HG02588 (cell line): ENCODE measurements around the gene RIPOR3.
"Not testable (repeated sequence)": the region's sequence is repeated elsewhere in the genome, so short reads cannot be mapped to it uniquely, and the experiment has no call there.

ENCODE experiments used
- ATAC-seq: cut with Tn5 transposase; IDR thresholded peaks from one replicate; pipeline ENCODE4 v1.9.1; 2021; ENCODE audit warnings: mild to moderate bottlenecking, moderate library complexity; ENCODE audit not compliant: unreplicated experiment

RIPOR3 gene

DNA sequence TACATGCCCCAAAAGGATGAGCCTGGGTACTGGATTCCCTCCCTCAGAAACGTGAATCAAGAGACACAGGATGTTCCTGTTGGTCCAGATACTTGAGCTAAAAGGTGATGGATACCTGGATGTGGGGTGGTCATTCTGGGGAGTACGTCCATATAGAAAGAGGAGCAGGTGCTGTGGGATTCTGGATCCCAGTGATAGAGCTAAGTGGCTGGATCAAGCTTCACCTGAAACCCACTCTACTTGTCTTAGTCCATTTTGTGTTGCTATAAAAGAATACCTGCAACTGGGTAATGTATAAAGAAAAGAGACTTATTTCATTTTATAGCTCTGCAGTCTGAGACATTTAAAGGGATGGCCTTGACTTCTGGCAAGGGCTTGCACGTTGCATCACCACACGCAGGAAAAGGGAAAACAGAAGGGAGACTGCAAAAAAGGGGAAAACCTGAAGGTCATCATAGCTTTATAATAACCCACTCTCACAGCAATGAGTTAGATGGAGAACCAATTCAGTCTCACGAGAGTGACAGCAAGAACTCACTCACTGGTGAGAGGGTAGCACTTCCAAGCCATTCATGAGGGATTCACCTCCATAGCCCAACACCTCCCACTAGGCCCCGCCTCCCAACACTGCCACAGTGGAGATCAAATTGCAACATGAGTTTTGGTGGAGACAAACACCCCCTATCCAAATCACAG, 31.2 kb downstream of the RIPOR3 start:
- no peak for ATAC-seq

DNA sequence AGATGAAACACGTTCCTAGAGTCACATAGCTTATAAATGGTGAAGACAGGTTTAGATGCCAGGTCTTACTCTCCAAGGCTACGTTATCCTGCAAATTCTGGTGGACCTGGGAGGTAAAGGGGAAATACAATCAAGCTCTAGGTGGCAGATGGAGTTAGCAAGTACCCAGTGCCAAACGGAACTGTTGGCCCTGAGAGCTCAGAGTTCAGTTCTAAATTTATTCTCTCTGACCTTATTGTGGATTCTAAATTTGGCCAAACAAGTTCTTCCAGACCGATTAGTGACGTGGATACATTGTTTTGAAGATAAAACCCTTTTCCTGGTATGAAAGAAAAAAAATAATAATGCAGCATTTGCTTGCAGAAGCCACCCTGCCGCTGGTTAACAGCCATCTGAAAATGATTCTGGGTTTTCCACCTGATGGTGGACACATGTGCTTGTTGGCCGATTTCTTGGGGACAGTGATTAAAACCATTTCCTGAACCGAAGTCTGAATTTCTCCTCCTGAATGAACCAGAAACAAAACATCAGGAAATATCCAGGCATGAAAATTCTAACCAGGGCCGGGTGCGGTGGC, 32.5 kb downstream of the RIPOR3 start:
- ATAC-seq = no peak

DNA sequence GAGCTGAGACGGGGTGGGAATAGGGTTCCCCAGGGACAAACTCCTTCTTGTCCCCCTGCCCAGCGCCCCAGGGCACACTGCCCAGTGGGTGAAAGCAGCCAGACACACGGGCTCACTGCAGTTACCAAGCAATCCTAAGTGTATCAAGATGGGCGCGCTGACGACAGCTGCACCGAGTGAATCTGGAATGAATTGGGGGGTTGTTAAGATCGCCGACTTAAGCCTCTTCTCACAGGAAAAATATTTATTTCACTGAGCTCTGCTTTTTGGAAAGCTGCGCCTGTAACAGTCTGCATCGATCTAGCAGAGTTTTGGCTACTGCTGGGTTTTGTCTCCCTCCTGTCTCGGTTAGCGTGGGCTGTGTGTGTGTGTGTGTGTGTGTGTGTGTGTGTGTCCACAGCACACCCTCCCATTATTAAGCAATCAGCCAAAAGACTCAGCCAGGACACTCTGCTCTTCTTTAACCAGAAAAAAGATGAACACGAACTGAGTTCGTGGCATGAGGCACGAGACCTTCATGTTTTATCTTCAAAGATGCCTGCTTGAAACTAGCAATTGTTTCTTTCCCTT, 35.9 kb downstream of the RIPOR3 start:
- ATAC-seq = no peak

DNA sequence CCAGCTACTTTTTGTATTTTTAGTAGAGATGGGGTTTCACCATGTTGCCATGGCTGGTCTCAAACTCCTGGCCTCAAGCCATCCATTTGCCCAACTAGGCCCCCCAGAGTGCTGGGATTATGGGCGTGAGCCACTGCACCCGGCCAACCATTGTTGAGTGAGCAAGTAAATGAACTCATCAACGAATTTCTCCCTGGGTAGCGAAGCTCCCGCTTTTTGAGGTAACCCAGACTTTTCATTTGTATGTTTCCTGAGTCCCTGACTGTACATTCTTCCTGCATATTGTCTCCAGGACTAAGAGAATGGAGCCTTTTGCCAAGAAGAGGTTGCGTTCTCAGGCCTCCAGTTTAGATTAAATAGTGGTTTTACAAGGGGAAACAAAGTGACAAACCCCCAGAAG, 36.4 kb downstream of the RIPOR3 start:
- ATAC-seq = no peak

DNA sequence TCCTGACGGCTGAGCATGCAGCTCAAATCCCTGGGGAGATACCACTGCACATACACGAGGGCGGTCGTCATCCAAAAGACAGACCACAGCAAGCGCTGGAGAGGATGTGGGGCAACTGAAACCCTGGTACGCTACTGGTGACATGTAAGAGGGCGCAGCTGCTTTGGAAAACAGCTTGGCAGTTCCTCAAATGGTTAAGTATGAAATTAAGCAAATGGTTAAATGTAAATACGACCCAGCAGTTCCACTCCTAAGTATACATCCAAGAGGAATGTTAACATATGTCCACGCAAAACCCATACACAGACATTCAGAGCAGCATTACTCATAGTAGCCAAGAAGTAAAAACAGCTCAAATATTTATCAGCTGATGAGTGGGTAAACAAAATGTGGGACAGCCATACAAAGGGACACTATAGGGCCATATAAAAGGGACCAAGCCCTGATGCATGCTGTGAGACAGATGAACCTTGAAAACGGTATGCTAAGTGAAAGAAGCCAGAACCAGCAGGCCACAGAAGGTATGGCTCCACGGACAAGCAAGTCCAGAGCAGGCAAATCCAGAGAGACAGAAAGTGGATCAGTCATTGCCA, 38.5 kb downstream of the RIPOR3 start:
- no peak for ATAC-seq

DNA sequence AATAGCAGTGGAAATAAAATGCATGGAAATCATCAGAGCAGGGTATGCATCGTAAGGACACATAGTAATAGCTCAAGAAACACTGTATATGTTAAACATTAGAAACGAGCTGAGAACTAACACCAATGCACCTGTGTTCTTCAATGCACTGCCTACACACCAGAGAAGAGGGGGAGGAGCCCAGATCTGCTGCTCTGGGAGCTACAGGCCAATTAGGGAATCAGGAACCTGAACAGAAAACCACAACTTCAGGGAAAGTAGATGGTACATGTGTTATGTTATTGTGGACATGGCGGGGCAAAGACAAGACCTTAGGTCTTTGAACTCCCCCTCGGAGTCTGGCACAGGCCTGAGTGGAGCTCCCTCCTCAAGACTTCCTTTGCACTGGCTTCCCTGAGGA, 39.7 kb downstream of the RIPOR3 start:
- no peak for ATAC-seq

DNA sequence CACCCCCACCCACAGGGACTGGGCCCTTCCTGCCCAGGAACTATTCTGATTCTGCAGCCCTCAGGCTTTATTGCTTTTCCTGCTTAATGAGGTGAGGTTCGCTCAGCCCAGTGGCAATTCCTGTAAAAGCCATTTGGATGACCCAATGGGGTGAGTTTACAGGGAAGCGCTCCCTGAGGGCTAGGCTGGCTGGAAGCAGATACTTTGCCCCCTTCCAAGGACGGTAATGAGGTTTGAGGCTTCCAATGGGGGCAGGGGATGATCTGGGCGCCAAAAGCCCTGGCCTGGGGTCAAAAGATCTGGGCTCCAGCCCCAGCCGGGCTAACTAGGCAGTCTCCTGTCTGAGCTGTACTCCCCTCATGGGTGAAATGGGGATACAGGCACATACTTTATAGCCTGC, 41.8 kb downstream of the RIPOR3 start:
- no peak for ATAC-seq

DNA sequence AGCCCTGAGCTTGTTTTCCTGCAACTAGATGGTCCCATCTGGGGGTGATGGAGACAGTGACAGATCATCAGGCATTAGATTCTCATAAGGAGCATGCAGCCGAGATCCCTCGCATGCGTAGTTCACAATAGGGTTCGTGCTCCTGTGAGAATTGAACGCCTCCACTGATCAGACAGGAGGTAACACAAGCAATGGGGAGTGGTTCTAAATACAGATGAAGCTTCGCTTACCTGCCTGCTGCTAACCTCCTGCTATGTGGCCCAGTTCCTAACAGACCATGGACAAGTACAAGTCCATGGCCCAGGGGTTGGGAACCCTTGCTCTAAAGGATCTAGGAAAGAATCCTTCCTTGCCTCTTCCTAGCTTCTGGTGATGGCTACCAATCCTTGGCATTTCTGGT, 42.7 kb downstream of the RIPOR3 start:
- ATAC-seq = no peak

DNA sequence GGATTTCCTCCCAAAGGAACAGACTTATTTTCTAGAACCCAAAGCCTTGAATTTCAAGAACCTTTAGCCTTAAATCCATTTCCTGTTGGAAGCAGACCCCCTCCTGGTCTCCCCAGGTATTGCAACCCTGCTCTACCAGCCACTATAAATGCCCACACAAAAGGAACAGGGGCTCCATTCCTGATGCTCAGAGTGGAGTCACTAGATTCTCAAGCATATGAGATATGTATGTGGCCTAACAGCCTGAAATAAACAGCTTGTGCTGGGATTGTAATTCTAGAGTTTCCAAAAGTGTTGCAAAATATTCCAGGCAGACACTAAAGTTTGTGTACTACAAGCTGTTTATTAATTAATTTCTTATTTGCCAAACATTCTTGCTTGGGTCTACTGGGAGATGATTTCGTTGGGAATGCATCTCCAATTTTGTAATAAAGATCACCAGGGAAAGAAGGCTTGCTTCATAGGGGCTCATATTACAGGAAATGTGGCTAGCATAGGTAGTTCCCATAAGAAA, 44.8 kb downstream of the RIPOR3 start:
- no peak for ATAC-seq

DNA sequence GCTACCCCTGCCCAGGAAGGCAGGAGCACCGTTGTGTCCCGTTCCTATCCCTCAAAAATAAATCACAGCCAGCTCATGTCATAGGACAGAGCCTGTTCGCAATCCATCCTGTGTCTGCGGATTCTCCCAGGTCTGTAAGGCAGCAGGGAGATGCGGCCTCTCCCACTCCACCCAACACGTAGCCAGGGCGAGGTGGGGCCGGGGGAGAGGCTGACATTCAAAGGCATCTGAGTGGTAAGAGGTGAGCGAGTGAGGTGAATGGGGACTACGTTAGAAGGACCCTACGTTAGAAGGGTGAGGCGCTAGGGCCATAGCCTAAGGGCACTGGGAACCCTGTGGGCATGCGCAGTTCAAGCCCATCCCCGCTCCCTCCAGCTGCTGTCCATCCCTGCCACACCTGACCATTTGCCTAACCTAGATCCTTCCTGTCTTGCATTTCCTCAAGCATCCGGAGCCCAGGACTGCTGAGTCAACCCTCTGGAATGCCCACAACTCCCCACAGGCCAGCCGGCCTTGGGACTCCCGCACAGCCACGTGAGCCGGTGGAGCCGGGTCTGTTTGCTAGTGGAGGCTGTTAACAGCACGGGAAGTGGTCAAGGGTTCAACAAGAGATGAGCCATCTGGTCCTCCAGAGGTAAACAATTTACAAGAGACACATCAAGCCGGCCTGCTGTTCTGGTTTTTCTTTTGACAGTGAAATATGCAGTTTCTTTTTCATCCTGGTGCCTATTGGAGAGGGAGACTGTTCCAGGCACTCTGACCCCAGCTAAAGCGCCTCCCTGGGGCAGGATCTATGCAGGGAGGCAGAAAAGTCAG, 45.9 kb downstream of the RIPOR3 start:
- no peak for ATAC-seq

DNA sequence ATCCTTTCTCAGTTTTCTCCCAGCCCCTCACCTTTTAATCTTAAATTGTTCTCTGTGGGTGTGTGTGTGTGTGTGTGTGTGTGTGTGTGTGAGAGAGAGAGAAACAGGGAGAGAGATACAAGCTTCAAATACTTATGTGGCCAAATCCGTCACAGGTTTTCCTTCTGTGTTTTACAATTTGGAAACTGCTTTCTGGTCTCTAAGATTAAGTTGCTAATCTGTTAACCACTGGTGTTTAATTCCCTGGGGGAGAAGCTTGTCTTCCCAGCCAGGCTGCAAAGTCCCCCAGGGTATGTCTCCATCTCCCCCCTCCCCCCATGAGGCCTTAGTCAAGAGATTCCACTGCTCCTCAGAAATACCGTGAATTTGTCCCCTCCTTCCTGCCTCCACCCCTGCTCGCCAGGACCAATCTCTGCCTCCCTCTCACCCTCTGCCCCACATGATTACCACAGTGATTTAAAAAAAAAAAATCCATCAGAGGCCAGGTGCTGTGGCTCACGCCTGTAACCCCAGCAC, 49.0 kb downstream of the RIPOR3 start:
- no peak for ATAC-seq

DNA sequence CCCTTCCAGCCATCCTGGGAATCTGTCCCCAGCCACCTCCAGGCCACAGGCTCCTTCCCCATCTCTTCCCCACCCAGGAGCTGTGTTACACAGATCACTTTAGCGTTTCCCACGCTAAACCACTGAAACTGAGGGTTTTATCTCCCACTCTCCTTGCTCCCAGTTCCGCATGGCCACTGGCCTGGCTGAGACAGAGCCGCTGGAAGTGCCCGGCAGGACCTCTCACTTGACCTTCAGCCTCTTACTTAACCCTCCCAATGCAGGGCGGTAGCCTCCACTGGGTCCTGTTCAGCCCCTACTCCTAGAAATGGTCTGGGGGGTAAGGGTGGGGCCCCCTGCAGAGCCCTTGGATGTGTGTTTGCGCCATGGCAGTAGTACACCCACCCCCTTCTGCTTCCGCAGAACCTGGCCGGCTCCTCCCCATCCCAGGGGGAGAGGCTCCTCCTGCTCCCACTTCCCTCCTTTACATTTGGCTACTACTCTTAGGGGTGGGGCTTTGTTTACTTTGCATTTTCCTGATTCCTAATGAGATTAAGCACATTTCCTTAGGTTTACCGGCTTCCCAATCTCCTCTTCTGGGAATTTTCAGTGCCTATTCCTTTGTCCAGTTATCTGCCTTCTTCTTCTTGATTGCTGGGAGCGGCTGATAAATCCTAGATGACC, 49.6 kb downstream of the RIPOR3 start:
- not testable (repeated sequence) for ATAC-seq

DNA sequence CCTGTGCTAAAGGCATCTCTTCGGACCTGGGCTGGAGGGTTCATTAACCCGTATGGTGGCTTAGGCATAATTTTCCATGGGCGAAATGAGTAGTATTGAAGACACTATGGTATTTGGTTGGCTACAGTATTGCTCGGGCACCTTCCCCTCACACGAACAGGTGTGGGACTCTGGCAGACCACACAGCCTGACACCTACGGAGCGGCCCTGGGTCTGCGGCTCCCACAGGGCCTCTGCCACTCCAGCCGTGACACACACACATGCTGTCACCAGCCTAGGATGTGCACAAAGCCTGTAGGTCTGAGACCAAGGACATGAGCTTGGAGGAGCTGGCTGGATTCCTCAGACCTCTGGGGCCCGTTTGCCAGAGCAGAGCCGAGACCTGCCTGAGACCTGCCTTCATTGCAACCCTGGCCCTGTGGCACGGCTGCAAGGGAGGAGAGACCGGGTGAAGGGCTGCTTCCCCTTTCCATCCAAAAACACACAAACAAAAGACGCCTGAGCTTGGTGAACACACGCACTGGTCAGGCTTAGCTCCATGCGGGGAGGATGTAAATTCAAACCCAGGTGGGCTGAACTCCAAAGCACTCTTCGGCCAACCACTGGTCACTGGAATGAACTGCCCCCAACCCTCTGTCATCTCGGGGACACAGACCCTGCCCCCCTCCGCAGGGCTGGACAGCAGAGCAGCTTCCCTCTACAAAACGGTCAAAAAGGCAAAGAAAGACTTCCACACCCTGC, 51.2 kb downstream of the RIPOR3 start:
- not testable (repeated sequence) for ATAC-seq

DNA sequence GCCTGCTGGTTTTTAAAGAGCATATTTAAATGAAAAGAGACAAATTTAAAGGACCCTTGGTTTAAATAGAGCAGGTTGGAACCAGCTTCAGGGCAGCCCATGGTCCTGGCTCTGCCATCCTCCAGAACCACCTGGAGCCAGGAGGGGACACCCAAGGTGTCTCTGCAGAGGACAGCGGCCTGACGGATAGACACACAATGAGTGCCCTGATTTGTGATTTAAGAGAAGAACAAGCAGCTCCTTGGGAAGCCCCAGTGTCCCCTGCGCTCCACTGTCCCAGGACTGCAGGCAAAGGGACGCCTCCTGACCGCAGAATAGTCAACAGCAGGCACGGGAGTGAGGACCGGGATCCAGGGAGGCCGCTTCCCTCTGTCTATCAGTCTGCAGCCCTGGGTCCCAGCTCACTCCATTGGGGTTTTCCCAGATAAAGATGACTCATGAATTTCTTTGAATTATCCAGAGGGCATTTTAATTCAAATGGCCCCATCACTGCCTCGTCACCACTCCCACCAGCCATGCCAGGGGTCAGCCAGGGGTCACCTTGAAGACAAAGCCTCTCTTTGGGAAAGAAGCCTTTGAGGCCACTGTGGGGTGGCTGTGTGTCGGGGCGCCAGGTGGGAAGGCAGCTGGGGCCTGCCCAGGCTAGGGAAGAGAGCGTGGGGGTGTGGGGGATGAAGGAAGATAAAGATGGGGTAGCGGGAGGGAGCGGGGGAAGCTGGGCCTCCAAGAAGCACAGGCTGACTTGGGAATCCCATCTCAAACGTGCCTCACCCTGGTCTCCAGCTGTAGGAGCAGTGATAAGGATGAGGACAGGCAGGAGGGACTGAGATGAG, 53.1 kb downstream of the RIPOR3 start:
- ATAC-seq = not testable (repeated sequence)

DNA sequence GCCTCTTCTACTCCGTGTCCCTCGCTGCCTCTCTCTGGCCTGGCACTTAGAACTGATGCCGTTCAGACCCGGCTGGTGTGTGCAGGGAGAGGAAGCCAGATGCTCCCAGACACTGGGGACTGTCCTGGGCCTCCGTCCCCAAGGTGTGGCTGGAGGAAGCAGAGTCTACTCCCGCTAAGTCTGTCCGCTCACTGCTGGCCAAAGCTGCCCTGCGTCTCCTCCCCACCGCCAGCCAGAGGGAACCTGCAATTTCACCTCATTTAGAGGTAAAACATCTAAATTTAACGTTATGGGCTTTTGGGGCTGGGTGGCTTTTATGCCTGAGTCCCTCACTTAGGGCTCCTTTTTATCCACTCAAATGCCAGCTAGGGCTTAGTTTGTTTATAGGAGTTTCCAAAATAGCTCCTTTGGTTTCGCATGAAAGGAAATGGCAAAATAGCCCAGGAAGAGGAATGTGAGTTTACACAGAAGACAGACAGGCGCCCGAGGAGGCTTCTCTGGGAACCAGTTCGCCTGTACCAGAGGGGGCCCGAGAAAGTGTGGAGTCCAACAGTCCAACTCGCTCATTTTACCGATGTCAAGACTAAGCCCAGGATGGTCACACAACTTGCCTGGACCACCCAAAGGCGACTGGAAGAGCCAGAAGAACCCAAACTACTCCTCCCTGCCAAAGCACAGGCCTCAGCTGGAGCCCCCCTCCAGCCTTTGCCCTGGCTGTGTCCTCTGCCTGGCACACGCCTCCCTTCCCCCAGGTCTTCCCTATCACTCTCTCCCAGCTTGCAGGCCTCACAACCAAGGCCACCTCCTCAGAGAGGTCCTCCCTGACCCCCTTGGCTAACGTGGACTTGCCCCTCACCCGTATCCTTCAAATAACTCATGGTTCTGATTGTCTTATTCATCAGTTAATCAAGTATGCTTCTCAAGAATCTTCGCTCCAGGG, 54.5 kb downstream of the RIPOR3 start:
- ATAC-seq = no peak

DNA sequence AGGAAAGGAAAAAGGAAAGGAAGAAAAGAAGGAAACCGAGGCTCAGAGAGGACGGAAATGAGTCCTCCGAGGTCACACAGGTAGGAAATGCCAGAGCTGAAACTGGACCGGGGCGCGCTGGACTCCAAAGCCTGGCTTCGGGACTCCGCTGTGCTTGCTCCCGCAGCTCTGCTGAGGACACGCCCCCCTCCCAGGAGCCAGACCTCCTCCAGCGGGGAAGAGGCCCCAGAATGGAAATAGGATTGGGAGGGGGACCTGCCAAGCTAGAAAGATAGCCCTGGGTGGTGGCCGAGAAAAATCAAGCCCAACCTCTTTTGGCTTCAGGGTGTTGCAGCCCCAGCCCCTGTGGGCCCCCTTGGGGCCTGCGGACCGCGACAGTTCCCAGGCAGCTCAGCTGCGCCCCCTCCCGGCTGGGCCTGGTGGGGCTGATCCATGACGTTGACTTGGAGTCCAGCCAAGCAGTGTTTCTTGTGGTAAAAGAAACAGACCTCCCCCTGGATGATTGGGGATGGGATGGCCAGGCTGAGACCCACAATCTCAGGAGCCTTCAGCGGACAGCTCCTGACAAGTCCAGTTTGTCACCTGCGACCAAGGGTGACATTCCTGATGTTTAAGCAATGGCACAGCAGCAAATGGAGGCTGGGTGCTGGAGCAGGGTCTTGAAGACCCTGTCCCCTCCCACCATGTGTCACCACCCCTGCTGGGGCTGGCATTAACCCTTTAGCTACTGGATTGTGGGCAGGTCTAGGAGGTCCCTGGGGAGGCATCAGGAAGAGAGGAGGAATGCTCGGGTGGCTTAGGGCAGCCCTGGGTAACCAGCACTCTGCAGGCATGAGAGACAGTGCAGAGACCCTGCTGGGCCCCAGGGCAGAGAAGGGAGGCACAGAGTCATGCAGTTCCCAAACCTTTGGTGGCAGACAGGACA, 55.4 kb downstream of the RIPOR3 start:
- no peak for ATAC-seq
